Fibroblast of pulmonary artery (primary cell): ENCODE results near the gene CTNNA2.

Source experiments
- DNase-seq: peaks from one replicate; pipeline ENCODE4 v3.0.0-alpha.2; 2010; ENCODE audit warnings: low read depth
- H3K4me3 ChIP-seq: replicated peaks from 2 replicates; pipeline ENCODE4 v1.5.1; 2011; ENCODE audit warnings: low read depth, mild to moderate bottlenecking, control low read depth, low read length, moderate library complexity
- CTCF ChIP-seq: IDR thresholded peaks from 2 replicates; pipeline ENCODE4 v1.5.1; 2011; ENCODE audit warnings: mild to moderate bottlenecking, control low read depth, low read length, inconsistent platforms; ENCODE audit errors: missing control alignments

The CTNNA2 gene

GRCh38 chr2:79734518-79734917, 221.7 kb downstream of the CTNNA2 start:
- DNase-seq, result no peak
- no peak overlapping the region for H3K4me3 ChIP-seq
- no peak for TF ChIP-seq CTCF

GRCh38 chr2:79740879-79741443, 228.1 kb downstream of the CTNNA2 start:
- DNase-seq, result no peak
- TF ChIP-seq CTCF, result no peak
- H3K4me3 ChIP-seq, result no peak overlapping the region

GRCh38 chr2:79750321-79750720, 237.5 kb downstream of the CTNNA2 start:
- no peak for TF ChIP-seq CTCF
- DNase-seq, result no peak
- no peak overlapping the region for H3K4me3 ChIP-seq

GRCh38 chr2:79757526-79757925, 244.7 kb downstream of the CTNNA2 start:
- H3K4me3 ChIP-seq, result no peak overlapping the region
- TF ChIP-seq CTCF, result no peak
- no peak for DNase-seq

GRCh38 chr2:79758042-79758441, 245.2 kb downstream of the CTNNA2 start:
- no peak overlapping the region for H3K4me3 ChIP-seq
- TF ChIP-seq CTCF, result no peak
- no peak for DNase-seq

GRCh38 chr2:79758749-79759282, 246.0 kb downstream of the CTNNA2 start:
- no peak overlapping the region for H3K4me3 ChIP-seq
- DNase-seq, result no peak
- no peak for TF ChIP-seq CTCF

- no peak for TF ChIP-seq CTCF
- DNase-seq, result no peak
- H3K4me3 ChIP-seq, result no peak overlapping the region
These were observed 258.1 kb downstream of the CTNNA2 start for GRCh38 chr2:79770926-79771325.
